Brain microvascular endothelial cell (primary cell): ENCODE results near the gene CDH23.

Experiments used
- DNase-seq: peaks from one replicate; pipeline ENCODE4 v3.0.0-alpha.2; 2020
- H3K27ac ChIP-seq: fragments of 250-450 bp; sonication (Bioruptor Pico); 2 replicates; pipeline ENCODE4 v1.5.1; 2020; ENCODE audit warnings: mild to moderate bottlenecking, moderate library complexity
- H3K27me3 ChIP-seq: fragments of 250-450 bp; sonication (Bioruptor Pico); replicated peaks from 2 replicates; pipeline ENCODE4 v1.5.1; 2020; ENCODE audit warnings: mild to moderate bottlenecking
- H3K36me3 ChIP-seq: fragments of 250-450 bp; sonication (Bioruptor Pico); replicated peaks from 2 replicates; pipeline ENCODE4 v1.5.1; 2020; ENCODE audit warnings: mild to moderate bottlenecking
- H3K4me3 ChIP-seq: 2 replicates; pipeline ENCODE4 v1.5.1; 2011; ENCODE audit warnings: low read depth, mild to moderate bottlenecking, control low read depth, low read length, moderate library complexity
- in situ Hi-C: cut with HindIII; loops from 2 replicates; pipeline ENCODE4 v1.10.0; 2017; ENCODE audit warnings: low sequenced_read_pairs, low pct_ligation_motif_present
- TF ChIP-seq, protein P1 (sequence below): IDR thresholded peaks from 2 replicates; pipeline ENCODE4 v1.5.1; 2011; ENCODE audit warnings: low read depth, mild to moderate bottlenecking, moderate library complexity, low read length, control low read depth, inconsistent platforms; ENCODE audit errors: missing control alignments

Gene CDH23

DNA sequence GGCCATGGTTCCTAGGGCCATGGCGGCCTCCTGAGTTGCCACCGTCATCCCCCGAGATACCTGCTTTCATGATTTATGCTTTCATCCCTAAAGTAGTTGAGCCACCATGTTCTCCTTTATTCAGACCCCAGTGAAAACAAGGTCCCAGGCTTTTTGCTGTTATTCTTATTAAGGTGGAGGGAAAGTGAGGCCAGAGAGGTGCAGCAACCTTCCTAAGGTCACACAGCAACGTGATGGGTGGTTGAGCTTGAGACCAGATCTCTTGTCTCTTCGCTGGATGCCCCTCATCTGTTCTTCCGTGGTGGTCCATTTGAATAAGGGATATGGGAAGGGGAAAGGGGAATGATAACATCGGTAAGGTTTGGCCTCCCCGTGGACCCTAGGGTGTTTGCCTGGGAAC is 180.6 kb downstream of the CDH23 start:
- Histone ChIP-seq H3K27ac (no peak overlapping the region), H3K36me3 (no peaks in the 10 kb centered on the region), H3K4me3 (no peak overlapping the region), H3K27me3 (no peaks in the 10 kb centered on the region)
- no peak for DNase-seq
- TF ChIP-seq, protein P1, sequence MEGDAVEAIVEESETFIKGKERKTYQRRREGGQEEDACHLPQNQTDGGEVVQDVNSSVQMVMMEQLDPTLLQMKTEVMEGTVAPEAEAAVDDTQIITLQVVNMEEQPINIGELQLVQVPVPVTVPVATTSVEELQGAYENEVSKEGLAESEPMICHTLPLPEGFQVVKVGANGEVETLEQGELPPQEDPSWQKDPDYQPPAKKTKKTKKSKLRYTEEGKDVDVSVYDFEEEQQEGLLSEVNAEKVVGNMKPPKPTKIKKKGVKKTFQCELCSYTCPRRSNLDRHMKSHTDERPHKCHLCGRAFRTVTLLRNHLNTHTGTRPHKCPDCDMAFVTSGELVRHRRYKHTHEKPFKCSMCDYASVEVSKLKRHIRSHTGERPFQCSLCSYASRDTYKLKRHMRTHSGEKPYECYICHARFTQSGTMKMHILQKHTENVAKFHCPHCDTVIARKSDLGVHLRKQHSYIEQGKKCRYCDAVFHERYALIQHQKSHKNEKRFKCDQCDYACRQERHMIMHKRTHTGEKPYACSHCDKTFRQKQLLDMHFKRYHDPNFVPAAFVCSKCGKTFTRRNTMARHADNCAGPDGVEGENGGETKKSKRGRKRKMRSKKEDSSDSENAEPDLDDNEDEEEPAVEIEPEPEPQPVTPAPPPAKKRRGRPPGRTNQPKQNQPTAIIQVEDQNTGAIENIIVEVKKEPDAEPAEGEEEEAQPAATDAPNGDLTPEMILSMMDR = no peak
- in situ Hi-C loops = no loop called here

DNA sequence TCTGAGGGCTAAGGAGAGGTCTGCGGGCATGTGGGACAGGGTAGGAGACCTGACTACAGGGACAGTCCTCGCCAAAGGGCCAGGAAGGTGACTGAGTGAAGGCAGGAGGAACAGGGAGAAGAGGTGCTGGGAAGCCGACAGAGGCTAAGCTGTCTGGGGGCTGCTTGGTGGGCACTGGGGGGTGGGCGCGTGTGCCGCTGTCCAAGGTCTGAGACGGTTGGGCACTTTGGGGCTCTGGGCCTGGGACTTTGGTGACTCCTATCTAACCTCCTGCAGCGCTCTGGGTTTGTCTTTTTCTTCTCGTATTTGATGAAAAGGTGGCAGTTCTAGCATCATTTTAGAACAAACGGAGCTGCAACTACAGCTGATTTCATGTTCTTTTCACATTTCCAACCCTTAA is 181.3 kb downstream of the CDH23 start:
- DNase-seq = no peak
- Histone ChIP-seq H3K4me3 (no peak overlapping the region), H3K36me3 (no peaks in the 10 kb centered on the region), H3K27me3 (no peaks in the 10 kb centered on the region), H3K27ac (no peak overlapping the region)
- TF ChIP-seq, protein P1 = no peak
- in situ Hi-C loops = no loop called here

DNA sequence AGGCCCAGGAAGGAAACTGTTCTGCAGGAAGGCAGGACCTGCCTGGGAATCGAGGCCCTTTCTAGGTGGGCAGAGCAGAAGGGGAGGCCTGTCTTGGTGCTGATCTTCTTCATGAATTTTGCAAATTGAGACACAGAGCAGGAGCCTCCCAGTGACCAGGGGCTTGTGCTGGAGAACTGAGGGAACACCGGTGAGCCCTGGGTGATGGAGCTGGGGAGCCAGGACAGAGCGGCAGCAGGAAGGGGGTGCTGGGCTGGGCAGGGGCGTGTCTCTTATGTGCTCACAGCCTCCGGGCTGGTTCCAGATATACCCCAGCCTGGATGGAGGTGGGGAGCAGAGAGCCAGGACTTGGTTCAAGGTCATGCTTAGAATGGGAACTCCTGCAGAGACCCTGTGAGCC is 182.9 kb downstream of the CDH23 start:
- Histone ChIP-seq H3K27ac (no peak overlapping the region), H3K4me3 (no peak overlapping the region), H3K36me3 (no peaks in the 10 kb centered on the region), H3K27me3 (no peaks in the 10 kb centered on the region)
- DNase-seq = no peak
- TF ChIP-seq, protein P1 = no peak
- in situ Hi-C loops = no loop called here

DNA sequence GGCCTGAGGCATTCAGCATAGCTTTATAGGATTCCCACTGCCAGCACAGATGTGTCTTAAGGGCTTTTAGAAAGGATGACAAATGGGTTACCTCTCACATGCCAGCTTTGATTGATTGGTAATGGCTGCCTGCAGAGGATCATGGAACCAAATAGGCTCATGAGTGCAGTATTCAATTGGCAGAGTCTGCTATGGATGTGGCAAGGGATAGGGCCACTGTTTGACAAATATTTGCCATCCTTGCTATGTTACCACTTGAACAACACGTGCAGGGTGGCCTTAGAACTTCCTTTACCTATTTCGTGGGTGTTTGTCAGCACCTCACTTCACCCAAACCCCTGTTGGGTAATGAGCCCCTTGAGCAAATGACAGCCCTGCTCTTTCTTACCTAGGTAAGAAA is 183.7 kb downstream of the CDH23 start:
- no peak for DNase-seq
- TF ChIP-seq, protein P1 = no peak
- H3K4me3 ChIP-seq = no peak overlapping the region
- H3K36me3 ChIP-seq = no peaks in the 10 kb centered on the region
- no peak overlapping the region for H3K27ac ChIP-seq
- in situ Hi-C loops = no loop called here
- no peaks in the 10 kb centered on the region for H3K27me3 ChIP-seq

DNA sequence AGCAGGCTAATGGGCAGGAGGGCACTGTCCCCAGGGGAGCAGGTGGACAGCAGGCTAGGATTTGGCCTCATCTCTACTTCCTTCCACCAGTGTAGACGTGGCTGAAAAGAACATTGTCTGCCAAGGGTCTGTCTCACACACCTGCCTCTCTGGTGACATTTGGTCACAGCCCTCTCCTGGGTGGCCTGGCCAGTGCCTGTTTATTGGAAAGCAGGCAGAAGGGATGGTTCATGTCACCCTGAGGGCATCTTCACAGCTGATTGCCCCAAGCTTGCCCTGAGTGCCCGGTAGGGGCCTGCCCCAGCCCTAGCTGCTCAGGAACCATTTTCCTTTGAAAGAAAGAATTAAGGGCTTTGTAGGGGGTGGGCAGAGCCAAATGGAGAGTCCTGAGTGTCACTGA is 184.2 kb downstream of the CDH23 start:
- Histone ChIP-seq H3K27me3 (no peaks in the 10 kb centered on the region), H3K36me3 (no peaks in the 10 kb centered on the region), H3K27ac (no peak overlapping the region), H3K4me3 (no peak overlapping the region)
- no peak for DNase-seq
- TF ChIP-seq, protein P1 = no peak
- in situ Hi-C loops = no loop called here

DNA sequence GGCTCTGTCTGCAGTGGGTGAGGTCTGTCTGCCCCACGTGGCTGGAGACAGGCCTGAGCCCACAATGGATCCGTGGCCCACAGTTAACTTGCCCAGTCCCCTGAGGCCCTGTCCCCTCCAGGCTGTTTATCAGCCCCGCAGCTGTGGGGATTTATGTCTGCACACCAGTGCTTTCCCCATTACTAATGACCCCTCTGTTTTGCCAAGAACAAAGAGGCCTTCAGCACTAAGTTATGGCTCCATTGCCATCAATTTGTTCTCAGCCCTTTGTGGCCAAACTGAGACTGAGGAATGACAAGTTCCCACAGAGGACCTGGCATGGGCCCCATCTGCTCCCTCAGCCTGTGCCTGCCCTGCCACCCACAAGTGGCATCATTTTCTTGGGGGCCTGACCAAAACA is 184.7 kb downstream of the CDH23 start:
- Histone ChIP-seq H3K27me3 (no peaks in the 10 kb centered on the region), H3K36me3 (no peaks in the 10 kb centered on the region), H3K27ac (no peak overlapping the region), H3K4me3 (no peak overlapping the region)
- in situ Hi-C loops = no loop called here
- TF ChIP-seq, protein P1 = no peak
- no peak for DNase-seq
